NCI-H187 treated with DMSO at 0.1 percent for 48 hours (cell line): ENCODE measurements around the gene IL17B.
A peak's percentile ranks its signal among the peaks of the same experiment; 100 is the strongest.

Experiments
- DNase-seq: peaks from one replicate; lab custom pipeline; 2025; lab: John Stamatoyannopoulos, UW

The IL17B gene

DNA sequence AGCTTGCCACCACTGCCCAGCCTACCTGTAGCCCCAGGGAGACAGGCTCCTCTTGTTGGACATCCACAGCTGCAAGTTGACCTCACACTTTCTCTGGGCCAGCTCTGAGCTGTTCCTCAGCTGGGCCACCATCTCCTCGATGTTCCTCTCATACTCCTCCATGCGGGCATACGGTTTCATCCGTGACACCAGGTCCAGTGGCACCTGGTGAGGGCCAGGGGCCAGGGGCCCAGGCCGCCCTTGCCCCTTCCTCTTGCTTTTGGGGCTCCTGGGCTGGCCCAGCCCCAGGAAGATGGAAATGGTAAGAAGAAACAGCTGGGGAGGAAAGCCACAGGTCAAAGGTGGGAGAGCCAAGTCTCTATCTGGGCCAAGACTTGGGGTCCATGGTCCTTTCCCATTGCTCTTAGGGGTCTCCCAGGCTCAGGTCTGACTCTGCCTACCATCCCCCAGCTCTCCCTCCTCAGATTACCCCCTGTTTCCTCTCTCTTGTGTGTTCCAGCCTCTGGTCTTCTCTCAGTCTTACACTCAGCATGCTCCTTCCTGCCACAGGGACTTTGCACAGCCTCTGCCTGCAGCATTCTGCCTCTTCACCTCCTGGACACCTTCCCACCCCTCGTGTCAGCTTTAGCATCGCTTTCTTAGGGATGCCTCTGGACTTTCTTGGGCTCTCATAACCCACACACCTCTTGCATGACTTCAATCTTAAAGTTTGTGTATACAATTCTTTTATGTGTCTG is 2.2 kb downstream of the IL17B start:
- DNase-seq: no peak

DNA sequence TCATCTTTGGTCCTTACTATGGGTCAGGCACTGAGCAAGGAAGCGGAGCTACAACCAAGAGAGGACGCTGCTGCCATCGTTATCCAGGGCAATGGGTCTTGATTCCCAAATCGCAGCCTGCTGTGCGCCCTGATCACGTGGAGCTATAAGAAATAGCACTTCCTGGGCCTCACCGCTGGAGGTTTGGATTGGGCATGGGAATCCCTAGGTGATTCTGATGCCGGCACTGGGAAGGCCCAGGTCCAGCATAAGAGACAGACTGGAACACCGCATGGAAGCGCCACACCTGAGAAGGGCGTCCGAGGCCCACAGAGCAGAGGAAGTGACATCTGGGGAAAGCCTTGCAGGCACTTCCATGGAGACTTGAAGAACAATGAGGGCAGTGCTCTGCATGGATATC is 3.0 kb downstream of the IL17B start:
- DNase-seq: no peak

DNA sequence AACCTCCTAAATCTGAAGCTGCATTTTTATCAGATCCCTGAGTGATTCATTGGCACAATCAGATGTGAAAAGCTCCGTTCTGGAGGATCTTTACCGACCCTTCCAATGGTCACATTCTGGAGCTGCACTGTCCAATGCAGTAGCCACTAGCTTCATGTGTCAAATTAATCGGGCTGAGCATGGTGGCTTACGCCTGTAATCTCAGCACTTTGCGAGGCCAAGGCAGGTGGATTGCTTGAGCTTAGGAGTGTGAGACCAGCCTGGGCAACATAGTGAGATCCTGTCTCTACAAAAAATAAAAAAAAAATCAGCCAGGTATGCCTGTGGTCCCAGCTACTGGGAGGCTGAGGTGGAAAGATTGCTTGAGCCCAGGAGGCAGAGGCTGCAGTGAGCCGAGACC is 3.7 kb downstream of the IL17B start:
- DNase-seq: no peak

DNA sequence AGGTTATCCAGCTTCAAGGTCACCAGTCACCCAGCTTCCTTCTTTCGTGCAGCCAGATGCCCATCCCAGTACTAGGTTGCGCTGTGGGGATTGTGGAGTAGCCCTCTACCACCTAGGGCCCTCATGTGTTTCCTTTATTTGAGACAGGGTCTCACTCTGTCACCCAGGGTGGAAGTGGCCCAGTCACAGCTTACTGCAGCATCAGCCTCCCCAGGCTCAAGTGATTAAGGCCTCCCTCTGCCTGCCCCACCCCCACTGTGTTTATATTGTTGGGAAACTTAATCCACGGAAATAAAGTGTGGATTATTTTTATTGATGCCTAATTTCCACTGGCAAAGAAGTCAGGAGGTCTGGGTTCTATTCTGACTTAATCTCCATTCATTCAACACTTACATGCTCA is 4.3 kb downstream of the IL17B start:
- DNase-seq: no peak

DNA sequence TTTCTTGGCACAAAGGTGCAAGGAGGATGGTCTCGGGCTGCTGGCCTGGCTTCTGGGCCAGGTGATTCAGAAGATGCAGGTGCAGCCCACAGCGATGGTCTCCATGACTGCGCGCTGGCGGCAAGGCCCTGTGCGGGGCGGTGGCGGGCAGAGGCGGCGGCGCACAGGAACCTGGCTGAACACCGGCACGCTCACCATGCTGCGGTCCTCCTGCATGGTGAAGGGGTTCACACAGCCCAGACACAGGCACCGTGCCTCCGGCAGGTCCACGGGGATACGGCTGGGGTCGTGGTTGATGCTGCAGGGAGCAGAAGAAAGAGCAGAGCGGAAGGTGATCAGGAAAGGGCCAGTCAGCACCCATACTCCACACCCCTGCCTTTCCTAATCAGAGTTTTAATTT is 4.8 kb downstream of the IL17B start:
- no peak for DNase-seq

DNA sequence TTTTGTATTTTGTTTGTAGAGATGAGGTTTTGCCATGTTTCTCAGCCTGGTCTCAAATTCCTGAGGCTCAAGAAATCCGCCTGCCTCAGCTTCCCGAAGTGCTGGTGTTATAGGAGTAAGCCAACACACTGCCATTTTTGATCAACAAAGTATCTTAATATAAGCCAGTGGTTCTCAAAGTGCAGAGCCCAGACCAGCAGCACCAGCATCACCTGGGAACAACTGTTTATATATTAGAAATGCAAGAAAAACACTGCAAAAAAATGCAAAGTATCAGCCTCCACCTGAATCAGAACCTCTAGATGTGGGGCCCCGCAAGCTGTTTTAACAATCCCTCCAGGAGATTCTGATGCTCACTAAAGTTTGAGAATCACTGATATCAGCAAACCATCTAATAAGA is 6.2 kb downstream of the IL17B start:
- DNase-seq: no peak

DNA sequence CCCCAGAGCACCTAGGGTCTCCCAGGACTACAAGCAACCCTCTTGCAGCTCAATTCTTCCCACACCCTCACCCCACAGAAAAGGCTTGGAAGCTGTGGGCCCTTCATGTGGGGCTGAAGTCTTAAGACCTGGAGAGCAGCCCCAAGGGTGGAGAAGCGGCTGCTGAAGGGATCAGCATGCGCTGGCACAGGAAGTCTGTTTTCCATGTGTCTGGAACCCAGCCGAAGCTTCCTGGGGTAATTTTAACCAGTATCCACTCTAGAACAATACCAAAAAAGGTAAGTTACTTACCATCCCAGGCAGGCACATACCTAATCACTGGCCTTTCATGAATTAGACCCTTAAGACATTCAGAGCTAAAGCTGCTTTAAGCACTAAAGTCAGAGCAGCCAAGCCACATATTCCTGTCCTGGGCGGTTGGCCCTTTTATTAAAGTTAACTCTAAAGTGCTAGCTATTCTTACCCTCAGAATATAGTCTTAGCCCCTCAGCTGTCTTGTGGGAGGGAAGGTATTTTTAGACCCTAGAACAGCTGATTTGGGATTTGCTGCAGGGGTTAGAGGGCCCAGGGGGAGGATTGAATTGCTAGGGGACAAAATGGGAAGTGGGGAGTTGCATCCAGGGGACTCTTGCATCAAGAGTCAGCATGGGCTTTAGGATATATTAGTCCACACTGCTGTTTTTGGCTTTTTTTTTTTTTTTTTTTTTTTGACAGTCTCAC is 6.9 kb downstream of the IL17B start:
- no peak for DNase-seq

DNA sequence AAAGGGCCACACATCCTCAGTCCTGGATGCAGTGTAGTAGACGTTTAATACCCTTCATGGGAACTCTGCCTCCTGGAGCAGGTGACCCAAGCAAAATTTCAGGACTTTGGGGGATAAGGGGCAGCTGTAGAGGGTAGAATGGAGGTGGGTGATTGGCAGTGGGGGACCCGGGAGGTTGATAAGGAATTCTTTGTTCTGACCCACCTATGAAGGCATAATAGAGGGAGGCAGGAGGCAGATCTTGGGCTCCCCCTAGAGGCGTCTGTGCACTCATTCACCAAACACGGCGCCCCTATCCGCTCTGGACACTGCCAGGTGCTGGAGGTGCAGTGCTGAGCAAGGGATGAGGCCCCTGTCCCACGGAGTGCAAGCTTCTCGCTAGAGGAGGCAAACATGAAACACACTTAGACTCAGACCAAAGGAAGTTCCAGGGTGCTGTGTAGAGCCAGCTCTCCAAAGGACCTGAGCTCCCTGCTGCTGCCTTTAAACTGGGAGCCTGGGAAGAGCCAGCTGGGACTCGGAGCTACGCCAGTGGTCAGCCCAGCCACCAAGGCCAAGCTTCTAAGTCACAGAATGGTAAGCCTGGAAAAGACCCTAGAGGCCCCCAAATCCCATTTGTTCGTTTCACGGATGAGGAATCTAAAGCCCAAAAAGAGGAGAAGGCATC is 7.7 kb downstream of the IL17B start:
- peak; percentile 42 for DNase-seq

DNA sequence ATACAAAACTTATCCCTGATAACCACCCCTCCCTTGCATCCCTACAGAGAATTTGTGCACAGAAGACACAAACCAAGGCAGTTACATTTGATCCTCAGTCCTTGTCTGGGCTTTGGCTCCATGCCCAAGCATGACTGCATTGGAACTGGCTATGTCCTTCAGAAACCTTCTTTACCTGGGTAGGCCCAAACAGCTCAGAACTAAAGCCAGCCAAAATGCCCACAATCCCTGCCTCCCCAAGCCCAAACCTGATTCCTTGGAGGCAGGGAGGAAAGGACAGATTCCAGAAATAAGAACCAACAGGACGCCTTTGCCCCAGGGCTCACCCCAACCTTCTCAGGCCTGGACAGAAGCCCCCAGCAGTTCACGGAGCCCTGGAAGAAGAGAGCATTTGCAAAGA is 8.2 kb downstream of the IL17B start:
- no peak for DNase-seq

DNA sequence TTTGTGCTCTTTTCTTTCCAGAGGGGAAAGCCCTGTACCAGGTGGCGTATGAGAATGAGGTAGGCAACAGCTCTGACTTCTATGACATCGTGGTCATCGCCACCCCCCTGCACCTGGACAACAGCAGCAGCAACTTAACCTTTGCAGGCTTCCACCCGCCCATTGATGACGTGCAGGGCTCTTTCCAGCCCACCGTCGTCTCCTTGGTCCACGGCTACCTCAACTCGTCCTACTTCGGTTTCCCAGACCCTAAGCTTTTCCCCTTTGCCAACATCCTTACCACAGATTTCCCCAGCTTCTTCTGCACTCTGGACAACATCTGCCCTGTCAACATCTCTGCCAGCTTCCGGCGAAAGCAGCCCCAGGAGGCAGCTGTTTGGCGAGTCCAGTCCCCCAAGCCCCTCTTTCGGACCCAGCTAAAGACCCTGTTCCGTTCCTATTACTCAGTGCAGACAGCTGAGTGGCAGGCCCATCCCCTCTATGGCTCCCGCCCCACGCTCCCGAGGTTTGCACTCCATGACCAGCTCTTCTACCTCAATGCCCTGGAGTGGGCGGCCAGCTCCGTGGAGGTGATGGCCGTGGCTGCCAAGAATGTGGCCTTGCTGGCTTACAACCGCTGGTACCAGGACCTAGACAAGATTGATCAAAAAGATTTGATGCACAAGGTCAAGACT is 11.0 kb downstream of the IL17B start:
- no peak for DNase-seq

DNA sequence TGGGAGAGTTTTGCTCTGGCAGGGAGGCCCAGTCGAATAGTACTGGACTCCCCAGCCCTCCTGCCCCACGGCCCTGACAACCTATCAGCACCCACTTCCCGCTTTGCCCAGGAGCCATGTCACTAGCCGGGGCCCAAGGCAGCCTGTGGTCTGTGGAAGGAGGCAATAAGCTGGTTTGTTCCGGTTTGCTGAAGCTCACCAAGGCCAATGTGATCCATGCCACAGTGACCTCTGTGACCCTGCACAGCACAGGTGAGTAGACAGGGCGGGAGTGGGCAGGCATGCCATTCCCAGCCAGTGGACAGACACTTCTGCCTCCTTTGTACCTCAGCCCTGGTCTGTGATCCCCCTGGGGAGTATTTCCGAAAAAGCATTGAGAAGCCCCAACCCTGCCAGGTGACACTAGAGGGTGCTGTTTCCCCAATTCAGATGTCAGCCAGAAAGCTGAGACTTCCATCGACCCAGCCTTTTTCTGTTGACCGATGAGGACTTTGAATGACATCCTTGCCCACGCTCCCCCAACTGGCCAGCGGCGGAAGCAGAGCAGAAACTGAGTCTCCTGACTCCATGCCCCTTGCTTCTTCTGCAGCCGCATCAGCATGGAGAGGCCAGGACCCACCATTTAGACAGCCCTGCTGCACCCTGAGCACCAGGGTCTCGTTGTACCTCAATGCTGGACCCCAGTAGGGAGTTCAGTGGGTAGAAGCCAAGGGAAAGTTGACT is 11.7 kb downstream of the IL17B start:
- DNase-seq: no peak

DNA sequence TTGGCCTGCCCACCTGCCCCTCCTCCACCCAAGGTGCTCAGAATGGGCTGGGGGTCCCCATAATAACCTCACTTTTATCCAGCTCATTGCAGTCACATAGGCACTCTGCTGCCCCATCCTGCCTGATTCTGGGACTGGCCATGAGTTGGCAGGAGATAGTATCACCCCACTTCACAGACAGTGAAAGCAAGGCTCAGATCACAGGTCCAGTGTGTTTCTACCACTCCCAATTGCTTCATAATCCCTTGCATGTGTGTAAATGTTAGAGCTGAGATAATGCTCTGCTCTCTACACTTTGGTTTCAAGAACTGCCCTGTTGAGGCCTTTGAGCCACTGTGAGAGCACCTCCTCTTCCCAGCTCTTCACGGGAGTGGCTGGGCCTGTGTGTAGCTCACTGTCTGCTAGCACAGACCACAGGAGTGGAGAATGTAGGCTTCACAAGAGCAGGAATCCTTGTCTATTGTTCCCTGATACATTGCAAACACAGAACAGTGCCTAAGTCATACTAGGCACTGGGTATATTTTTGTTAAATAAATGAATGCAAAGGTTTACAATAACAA is 12.8 kb downstream of the IL17B start:
- no peak for DNase-seq

DNA sequence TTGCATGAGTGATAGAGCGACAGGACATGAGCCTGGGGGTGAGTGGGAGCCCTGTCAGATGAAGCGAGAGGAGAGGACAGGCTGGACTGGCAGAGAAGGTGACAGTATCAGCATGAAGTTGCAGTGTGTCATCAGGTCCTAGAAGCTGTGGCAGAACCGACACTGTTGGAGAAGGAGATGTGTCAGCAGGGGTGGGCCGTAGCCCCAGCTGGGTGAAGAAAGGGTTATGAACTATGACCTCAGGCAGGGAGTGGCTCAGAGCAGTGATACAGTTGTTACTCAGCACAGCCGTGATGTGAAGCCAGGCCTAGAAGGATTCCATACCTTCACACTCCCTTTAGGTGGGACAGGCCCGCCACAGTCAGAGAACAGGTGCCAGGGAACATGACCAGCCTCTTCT is 13.7 kb downstream of the IL17B start:
- no peak for DNase-seq

DNA sequence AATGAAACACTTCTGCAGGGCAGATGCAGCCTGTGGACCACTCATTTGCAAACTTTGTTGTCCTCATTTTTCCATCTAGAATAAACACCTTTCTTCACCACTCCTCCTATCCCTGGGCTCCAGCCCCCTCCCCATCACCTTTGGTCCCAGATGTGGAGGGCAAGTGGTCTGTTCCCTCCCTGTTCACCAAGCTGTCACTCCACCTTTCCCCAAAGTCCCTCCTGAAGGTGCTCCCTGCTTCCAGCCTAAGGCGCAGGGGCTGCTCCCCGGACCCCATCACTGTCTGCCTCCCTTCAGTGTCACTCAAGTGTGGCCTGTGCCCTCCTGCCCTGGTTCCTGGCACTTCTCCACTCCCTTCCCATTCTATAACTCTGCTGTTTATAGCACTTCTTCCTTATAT is 14.4 kb downstream of the IL17B start:
- no peak for DNase-seq

DNA sequence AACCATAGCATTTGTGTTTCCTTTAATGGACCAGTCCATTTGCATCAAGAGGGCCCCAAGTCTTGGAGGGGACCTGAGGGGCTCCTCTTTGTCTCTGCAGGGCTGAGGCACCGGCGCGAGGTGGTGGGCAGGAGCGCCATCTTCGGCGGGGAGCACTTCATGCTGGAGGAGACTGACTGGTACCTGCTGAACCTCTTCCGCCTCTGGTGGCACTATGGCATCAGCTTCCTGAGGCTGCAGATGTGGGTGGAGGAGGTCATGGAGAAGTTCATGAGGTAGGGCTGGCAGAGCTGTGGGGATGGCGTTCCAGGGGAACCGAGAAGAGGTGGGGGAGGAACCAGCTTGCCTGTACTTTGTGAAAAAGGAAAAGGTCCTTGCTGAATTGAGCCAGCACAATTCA is 15.2 kb downstream of the IL17B start:
- DNase-seq: no peak

DNA sequence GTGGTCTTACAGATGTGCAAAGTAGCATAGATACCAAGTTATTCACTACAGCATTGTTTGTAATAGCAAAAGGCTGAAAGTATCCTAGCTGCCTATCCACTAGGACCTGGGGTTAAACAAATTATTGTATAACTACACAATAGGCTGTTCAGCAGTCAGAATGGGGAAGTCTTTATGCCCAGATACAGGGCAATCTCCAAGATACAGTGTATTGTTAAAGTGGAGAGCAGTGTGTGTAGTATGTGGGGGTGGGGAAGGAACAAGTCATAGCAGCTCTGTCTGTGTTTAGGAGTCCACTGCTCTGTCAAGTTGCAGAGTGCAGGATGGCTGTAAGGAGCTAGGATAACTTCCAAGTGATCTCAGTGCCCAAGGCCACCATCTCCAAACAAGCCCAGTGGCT is 15.7 kb downstream of the IL17B start:
- DNase-seq: no peak

DNA sequence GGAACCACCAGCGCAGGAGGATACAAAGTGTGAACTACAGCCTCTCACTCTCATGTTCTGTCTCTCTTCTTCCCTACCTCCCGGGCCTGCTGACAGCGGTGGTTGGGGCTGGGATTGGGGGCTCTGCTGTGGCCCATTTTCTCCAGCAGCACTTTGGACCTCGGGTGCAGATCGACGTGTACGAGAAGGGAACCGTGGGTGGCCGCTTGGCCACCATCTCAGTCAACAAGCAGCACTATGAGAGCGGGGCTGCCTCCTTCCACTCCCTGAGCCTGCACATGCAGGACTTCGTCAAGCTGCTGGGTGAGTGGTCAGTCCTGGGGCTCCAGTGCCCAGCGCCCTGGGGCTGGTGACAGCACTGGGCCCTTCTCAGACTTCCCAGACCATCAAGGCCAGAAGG is 16.6 kb downstream of the IL17B start:
- no peak for DNase-seq

DNA sequence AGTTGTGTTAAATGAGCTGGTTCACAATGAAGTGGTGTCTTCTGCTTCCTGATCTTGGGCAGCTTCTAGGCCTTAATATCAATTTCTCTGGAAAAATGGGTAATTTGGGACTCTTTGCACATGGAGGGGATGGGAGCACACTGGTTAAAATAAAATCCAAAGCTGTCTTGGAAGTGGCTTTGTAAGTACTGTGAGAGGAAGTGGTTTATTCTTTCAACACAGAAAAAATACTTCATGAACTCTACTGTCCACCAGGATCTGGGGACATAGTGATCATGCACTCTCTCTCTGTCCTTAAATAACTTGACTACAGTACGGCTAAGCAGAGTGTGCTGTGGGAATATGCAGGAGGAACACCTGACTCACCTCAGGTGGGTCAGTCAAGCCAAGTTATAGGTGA is 18.8 kb downstream of the IL17B start:
- DNase-seq: no peak

DNA sequence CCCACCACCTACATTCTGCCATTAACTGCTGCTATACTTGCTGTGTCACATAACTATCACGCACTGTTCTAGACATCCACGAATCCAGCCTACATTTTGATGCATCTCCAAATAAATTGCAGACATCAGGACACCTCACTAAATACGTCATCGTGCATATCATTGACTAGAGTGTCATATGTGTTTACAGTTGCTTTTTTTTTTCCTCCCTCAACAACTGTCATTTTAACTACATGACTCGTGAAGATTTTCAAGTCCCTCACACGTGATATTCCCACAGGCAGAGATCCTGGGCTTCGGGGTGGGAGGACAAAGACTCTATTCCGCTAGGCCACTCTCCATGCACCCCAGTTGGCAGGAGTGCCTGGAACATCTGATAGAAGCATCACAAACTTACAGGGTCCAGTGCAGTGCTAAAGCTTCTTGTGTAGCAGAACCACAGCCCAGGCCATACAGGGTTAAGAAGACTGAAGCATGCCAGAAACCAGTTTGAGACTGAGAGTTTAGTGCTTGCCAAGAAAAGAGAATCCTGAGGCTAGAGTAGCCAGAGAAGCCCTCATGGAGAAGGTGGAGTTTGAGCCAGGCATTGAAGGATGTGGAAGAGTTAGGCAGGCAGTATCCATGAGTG is 20.1 kb downstream of the IL17B start:
- no peak for DNase-seq

DNA sequence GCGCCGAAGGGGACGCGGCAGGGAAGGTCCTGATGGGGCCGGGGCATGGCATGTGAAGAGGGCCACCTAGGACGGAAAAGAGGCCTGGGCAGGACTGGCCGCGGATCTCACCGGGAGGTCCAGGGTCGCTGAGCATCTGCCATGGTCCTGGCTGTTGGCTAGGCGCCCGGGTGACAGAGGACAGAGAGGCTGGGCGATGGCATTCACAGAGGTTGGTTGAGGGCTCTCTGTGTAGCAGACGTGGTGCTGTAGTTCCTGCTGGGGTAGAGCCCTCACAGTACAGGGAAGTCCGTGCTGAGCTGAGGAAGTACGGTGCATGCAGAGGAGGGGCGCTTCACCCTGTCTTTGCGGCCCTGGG is 20.8 kb downstream of the IL17B start:
- no peak for DNase-seq
